ENCODE results near the gene TF.
A peak's percentile ranks its signal among the peaks of the same experiment; 100 is the strongest.

Gene TF

DNA sequence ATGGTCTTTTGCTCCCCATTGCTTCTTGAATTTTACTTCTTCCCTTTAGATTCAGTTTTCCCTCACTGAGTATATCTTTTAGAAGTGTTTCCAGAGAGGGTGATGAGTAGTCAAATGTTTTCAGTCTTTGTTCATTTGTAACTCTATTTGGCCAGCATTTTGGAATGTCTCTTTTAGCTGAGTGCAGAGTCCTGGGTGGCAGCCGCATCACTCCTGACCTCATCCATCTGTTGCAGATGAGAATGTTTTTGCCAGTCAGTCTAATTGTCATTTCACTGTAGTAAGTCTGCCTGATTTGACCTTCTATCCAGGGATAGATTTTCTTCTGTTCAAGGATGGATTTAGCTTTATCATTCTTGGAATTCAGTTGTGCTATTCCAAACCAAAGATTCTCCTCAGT lies 66.7 kb downstream of the TF start:
- DNase-seq (ENCODE audit: low spot score), result no peak

DNA sequence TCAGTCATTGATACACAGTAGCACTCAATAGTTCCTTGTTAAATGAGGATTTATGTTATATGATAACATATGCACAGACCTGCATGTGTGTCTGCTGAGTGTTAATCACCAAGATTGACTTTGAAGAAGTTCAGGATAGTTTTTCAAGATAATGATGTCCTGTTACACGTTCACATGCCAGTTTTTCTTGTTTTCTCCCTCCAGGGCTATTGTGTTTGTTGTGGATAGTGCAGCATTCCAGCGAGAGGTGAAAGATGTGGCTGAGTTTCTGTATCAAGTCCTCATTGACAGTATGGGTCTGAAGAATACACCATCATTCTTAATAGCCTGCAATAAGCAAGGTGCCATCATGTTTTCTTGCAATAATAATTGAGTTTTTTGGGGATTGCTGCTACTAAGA lies 69.2 kb downstream of the TF start:
- DNase-seq (ENCODE audit: low spot score), result no peak

DNA sequence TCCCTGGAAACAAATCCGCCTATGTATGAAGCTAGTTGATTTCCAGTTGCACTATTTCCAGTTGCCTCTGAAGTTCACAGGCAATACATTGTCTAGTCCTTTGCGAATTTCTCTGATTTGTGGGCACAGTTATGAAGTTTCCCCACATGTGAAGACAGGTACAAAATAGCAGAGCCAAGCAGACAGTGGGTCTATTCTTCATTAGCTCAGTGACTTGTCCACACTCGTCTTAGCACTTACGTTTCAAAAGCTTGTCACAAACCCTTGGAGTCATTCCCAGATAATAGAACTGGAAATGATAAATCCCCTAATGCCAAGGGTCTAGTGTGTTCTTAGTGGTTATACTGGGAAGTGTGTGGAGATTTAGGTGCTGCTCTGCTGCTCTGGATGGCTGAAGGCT lies 73.9 kb downstream of the TF start:
- no peak for DNase-seq (ENCODE audit: low spot score)

DNA sequence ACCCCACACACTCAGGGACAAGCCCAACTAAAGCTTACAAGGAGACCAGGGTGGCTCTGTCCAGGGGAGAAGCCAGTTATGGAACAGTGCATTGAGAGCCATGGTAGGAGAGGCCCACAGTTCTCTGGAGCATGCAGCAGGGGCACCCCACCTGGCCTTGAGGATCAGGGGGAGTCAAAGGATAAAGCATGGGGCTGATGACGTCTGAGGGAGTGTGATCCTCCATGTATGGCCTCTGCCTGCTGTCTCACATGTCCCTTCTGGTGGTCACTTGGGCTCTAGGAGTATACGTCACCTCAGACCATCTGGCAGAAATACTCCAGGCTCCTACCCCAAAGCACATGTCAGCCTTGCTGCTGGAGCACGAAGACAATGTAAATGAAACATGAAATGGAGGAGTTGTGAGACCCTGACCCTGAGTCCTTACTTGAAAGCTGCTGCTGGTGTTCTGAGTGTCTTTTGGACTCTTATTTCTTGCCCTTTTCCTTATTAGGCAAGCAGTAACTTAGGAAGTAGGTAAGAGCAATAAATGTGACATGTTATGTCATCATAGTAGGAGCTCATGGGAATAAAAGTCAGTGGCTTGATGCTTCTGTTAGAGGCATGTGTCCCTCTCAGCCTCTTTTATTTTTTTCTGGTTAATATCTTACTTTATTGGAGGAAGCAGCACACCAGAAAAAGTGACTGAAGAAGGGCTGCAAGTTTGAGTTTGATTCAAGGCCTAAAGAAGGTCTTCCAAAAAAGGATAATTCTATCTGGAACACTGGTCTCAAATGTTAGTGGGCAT lies 74.9 kb downstream of the TF start:
- DNase-seq (ENCODE audit: low spot score), result no peak

DNA sequence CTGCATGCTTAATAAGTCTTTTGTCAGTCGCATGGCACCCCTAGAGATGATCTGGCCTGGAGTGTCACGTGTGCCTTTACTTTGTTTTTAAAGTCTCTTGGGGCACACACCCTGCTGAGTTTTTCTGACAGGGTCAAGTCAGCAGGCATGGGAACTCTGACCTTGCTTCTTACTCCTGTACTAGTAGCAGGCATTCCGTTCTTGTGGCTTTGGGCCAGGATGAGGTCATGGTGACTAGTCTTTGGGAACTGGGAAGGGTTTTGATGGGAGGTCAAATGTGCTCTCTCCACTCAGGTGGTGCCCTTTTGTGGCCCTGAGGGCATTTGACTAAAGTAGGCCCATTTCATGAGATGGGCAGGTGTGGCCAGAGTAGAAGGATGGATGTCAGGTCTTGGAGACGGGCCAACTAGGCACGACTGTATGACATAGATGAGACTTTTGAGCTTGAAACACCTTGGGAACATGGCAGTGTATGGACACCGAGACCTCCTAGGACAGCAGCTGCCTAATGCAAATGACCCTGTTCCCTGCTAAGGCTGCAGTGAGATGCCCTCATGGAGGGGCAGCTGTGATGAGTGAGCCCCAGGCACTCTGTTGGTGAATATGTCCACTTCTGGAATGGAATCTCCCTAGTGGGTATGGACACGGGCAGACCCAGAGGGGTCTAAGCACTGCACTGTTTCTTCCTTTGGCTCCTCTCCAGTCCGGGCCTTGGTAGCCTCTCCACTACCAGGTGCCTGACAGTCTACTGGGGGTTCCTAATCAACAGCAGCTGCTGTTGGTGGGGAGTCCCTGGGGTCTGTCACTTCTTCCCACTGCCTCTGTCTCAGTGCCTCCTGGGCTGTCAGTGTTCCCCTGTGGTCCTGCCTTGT lies 75.8 kb downstream of the TF start:
- DNase-seq (ENCODE audit: low spot score), result peak; percentile 67

DNA sequence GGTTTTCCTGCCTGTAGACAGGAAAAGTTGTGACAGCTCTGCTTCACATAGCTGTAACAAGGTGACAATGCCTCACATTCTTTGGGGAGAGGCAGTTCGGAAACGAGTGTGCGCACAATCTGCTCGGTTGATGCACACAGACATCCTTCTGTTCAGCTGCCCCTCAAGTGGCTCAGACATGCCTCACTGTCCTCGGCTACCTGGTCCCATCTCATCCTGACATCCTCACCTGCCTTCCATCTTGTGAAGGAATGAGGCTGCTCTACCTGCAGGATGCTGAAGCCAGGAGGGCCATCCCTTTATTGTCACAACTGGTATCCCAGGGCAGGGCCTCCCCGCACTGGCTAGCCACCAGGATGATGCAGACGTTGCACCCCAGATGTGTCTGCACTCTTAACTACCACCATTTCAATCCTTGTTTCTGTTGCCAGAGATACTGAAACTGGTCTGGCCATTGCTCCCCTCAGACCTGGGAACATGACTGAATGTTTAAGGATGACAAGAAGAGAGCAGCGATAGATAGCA lies 78.8 kb downstream of the TF start:
- DNase-seq (ENCODE audit: low spot score), result no peak

DNA sequence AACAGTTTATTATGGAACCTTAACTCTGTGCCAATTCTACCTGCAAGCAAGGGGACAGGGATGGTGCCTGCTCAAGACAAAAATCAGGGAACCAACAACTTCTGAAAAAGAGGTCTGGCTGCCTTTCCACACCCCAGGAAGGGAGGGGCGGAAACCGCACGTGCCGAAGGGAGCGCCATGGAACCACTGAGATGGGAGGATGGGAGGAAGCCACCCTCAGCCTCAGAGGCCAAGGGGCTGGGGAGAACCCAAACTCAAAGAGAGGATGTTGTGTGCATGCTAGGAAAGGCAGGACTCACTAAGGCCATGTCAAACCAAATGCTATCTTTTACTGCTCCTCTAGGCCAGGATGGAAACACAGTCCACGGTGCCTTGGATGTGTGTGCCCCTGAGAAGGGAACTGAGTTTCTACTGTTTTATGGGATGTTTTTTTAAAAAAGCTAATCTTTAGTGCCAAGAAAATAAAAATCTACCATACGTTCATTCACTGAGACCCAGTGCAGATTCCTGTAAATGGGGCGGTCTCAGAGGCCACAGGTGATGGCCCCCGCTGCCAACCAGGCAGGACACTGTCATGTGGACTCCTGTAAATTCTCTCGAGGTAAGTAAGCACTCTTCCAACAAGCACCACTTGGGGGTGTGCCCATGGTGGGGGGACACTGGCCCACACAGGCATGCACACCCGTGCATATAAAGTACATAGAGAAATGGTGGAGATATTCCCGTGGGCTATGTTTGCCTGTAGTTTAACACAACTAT lies 80.0 kb downstream of the TF start:
- no peak for DNase-seq (ENCODE audit: low spot score)

DNA sequence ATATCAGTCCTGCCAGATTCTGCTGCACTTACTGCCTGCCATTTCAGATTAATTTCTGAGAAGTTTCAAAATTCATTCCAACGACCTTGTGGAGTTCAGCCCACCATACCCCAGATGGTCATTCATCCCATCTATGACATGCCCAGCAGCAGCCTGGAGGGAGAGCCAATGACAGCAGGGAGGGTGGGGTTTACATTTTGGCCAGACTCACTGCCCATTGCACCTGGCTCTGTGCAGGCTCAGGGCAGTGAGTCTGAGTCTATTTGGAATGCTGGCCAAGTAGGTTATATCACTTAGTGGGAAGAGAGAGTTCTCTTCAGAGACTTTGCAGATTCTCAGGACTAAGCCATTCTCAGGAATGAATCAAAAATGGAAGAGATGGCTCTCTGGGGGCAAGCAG lies 80.9 kb downstream of the TF start:
- DNase-seq (ENCODE audit: low spot score), result no peak

DNA sequence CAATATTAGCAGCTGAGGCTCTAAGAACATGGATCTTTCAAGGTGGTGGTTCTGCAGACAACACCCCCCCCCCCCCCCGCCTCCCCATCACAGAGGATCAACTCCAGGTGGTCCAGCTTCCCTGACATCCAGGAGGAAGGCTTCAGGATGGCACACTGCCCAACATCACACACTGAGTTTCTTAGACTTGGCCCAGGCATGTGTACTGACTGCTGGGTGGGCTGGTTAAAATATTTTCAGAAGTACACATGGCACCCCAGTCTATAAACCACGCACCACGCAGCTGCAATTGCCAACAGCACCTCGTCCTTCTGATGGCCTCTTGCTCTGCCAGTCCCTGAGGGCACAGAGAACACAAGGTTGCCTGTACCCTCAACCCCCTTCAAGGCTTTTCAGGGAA lies 81.5 kb downstream of the TF start:
- no peak for DNase-seq (ENCODE audit: low spot score)

DNA sequence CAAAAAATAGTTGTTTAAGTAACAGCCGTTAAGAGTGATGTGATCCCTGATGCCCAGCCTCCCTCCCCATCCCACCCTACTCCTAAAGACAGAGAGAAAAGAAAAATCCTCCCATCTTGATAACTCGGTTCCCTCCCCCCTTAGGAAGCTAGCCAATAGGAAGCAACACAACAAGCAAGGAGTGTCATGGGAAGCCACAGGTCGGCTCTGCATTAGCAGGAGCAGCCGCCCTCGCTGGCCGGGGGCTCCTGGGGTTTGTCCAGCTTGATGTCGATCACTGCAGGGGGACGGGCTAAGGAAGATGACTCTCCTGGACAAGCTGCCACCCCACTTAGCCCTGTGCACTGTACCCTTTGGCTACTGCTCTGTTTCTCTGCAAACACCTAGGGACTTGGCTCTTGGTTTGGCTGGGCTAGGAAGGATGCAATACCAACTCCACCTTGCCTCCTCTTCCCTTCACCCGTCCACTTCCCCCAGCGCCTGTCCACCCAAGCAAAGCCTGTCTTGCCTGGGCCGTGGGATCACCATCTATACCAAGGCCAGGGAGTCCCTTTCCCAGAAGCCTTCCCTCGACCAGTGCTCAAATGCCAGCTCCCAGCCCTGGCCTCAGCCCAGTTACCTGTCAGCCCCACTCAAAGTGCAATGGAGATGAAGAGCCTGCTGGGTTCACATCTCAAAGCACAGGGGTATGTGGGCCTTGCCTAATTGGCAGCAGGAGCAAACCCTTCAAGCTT lies 82.5 kb downstream of the TF start:
- DNase-seq (ENCODE audit: low spot score), result no peak

DNA sequence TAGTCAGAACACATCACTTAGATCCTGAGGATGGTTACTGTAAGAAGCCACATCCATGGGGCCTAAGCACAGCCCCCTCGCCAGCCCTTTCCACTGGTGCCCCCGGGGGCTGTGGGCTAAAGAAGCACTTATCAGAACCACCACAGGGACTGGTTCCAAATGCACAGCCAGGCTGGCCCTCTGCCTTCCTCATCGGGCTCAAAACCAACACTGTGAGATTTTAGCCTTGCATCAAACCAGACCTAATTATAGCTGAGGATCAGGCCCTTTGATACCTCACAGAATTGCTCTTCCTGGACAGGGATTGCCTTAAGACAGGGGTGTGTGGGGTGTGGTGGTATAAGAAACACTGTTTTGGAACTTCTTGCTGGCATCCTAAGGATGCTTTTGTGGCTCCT lies 83.1 kb downstream of the TF start:
- DNase-seq (ENCODE audit: low spot score), result no peak

DNA sequence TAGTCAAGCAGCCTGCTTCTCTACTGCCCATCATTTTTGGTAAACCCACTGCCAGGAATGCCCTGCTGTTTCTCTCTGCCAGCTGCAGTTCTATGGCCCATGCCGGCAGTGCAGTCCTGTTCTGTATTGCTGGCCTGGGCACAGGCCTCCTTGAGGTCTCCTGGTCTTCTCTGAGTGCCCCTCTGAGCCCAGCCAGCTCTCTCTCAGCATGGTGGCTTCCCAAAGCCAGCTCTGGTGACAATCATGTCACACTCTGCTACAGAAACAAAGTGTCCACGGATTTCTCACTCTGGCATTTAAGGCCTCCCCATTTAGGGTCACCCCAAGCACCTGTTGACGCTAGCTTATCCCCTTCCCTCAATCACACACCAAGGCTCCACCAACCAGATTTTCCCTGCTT lies 83.9 kb downstream of the TF start:
- DNase-seq (ENCODE audit: low spot score), result no peak

DNA sequence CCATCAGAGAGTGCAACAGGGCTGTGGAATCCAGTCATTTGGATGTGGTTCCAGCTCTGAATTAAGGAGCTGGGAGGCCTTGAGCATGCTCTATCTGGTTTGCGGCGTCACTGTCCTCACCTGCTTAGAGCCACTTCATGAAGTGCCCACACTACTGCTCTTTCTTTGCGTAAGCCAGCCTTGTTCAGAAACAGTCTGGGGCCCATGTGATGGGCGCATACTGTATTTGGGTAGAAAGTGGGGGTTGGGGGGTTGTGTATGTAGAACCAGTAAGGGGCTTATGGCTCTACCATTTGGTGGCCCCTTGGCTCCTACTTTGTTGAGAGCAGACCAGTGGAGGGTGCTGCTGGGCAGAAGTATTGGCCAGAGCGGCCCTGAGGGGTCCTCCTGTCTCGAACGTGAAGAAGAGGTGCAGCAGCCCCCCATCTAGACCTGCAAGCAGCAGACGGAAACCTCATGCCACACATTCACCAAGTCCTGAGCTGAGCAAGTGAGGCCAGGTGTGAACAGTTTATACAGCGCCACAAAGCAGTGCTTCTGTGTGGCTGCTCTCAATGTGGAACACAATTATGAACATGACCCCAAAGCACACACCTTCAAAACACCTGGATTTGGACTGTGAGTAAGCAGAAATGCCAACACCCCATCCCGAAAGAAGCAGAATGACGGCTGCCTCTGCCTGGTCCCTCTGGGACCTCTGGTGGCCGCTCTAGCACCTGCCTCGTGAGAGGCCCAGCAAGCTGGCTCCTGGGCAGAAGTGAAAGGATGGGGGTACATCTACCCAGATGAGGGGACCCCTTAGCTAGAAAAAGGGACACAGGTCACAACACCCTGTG lies 86.0 kb downstream of the TF start:
- no peak for DNase-seq (ENCODE audit: low spot score)

DNA sequence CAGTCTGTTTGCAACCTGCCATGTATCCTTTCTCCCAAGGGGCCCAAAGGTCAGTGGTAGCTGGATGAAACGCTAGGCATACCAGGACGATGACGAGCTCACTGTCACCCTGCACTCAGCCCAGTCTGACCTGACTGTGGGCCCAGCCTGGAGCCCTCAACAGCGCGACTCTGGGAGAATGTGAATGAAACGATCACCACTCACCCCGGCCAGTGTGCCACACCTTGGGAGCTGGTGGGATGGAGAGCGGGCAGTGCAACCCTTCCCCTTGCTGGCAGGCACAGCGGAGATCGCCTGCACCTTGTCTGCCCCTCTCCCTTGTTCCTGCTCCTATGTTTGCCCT lies 86.6 kb downstream of the TF start:
- no peak for DNase-seq (ENCODE audit: low spot score)

DNA sequence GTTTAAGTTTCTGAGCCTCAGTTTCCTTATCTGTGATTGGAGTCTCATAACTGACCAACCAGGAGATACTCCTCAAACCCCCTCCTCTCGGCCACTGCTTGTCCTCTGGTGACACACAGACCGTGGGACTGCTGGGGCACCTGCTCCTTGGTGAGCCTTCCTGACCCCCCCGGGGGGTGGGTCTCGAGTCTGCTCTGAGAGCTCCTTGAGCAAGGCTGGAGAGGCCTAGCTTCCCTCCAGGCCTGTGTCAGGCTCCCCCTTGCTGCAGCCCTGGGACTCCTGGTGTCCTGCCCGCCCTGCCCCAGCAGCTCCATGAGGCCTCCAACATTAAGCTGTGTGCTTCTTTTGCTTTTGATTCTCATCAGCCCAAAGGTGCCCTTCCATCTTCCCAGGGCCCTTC lies 87.1 kb downstream of the TF start:
- DNase-seq (ENCODE audit: low spot score), result no peak

DNA sequence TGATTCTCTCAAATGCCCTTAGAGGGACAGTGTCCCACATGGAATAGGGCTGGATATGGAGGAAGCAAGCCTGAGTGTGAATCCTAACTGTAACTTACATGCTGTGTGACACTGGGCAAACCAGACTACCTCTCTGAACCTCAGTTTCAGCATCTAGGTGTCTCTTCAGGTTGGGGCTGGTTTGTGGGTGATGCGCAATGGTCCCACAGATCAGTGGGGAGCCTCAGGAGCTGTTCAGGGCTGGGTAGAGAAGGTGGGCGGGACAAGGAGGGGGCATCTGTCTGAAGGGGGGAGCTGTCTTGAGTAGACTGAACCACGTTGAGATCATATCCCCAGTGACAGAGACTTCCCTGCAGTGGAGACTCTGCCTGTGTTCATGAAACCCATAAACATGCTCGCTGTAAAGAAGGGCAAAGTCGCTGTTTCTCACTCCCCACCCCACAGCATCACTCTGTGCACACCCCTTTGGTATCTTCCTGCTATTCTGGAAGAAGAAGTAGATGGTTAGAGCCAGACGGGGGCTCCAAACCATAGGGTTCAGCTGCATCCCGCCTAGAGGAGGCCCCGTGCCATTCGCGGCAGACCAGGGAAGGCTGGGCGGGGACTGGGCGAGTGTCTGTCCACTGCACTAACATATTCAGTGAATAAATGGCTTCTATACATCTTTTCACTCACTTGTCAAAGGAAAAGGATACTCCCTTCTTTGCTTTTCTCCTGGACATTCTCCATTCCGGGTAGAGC lies 87.9 kb downstream of the TF start:
- DNase-seq (ENCODE audit: low spot score), result no peak

DNA sequence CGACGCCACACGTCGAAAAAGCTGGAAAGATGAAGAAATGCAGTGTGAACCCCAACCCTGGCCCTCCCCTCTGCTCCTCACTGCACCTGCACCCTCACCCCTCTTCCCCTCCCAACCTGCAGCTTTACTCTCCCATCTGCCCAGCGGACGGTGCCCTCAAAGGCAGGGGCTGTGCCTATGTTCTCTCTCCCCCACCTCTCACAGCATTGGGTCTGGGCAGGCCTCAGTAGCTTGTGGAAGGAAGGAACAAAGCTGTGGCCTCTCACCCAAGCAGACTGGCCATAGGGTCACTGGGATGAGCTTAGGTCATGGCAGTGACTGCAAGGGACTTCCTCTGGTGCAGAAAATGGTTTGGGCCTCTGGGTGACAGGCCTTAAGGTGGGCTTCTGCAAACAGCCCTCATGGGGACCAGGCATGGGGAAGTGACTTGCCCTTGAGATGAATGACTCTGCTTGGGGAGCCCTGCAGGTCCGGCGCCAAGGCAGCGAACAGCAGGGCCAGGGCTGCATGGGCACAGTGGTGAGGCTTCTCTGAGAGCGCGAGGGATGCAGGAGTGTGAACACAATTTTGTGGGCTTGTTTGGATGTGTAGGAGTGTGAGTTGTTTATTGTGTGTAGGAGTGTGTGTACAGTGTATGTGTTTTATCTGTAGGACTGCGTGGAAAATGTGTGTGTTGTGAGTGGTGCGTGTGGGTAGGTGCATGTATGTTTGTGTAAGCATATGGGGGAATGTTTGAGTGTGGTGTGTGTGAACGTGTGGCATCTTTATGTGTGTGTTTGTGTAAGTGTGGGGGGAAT lies 88.6 kb downstream of the TF start:
- DNase-seq (ENCODE audit: low spot score), result no peak

DNA sequence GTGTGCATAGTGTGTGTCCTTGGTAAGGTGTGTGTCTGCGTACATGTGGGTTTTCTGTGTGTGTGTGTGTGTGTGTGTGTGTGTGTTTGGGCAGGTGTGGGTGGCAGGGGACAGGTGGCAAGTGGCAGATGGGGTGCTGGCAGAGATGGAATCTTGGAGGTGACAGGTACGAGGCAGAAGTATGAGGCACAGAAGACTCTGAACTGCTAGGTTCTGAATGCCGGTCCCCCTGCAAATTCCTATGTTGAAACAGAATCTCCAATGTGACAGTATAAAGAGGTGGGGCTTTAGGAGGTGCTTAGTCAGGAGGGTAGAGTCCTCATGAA lies 89.2 kb downstream of the TF start:
- DNase-seq (ENCODE audit: low spot score), result no peak

DNA sequence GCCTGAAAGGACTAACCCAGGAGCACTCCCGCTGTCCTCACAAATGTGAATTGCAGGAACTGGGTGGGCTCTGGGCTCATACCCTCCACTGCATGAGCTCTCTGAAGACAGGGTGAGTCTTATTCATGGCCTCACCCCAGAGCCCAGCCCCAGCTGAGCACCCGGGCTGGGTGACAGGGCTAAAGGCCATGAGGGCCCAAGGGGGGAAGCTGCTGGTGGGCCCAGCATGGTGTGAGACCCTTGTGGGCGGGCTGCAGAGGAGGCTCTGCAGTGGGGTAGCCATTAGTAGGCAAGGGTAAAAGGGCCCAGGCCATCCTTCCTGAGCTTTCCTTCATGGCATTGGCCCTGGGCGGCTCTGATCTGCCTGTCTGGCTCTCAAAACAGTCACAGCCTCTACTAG lies 89.8 kb downstream of the TF start:
- DNase-seq (ENCODE audit: low spot score), result no peak
